ENCODE data around the gene CSTA. TPM values are rescaled to one million over a fixed set of nuclear protein-coding genes. Genes with fewer than 3 reads are reported as not detected.

Gene CSTA
- total RNA-seq, 2 experiments from 2014 or later: not detected

- Mint-ChIP-seq H3K27me3 (no peaks in the 10 kb centered on the region), H3K4me1 (ENCODE audit: low read depth) (peaks cover 58% of the 10 kb centered on the region), H3K9me3 (no peaks in the 10 kb centered on the region), H3K36me3 (ENCODE audit: low read depth) (peaks cover 56% of the 10 kb centered on the region), H3K27ac (peak within 1 kb of the TSS; percentile 96), H3K4me3 (peak within 1 kb of the TSS; percentile 97)
- ChIA-PET CTCF (interaction anchor here (0.9 to 2.9 kb wide), 8 partner anchors 10 to 298 kb away, joined by 3 to 40 read pairs (median 4); partner anchors contain the start of genes PARP14 and WDR5B), POLR2A (interaction anchor here (0.7 to 3.1 kb wide), 9 partner anchors 11 to 683 kb away, joined by 3 to 19 read pairs (median 4); partner anchors contain the start of gene WDR5B)
- TF ChIP-seq CTCF (IDR thresholded peaks at IDR 0.05): no peak
- DNase-seq: peak; percentile 93
- intact Hi-C loops (cut with micrococcal nuclease): loop anchor here (10.0 kb wide), 1 partner anchor 412 kb away; the partner anchor contains the start of genes HSPBAP1 and SLC49A4
- ATAC-seq: peak; percentile 55
Measured at GRCh38 chr3:122382888-122383666, 58.0 kb downstream of the CSTA start, which contains the start of gene MIX23. Gene MIX23 (minus strand): TSS chr3:122383231. CDS start chr3:122383224, 7 bp downstream.

- POLR2A ChIA-PET: interaction anchor here (0.6 to 3.1 kb wide), 15 partner anchors 10 to 299 kb away, joined by 3 to 19 read pairs (median 3); partner anchors contain the start of genes PARP14 and WDR5B
Measured at GRCh38 chr3:122383771-122384697, 59.0 kb downstream of the CSTA start, which contains the start of gene FAM162A. Gene FAM162A (plus strand): TSS chr3:122384182. CDS start chr3:122384266, 84 bp downstream.

GRCh38 chr3:122387709-122388108 is 62.7 kb downstream of the CSTA start:
- CTCF ChIA-PET: no interaction called here

More at GRCh38 chr3:122383771-122384697, 59.0 kb downstream of the CSTA start, which contains the start of gene FAM162A:
- Mint-ChIP-seq H3K9me3 (no peaks in the 10 kb centered on the region), H3K27me3 (no peaks in the 10 kb centered on the region), H3K36me3 (ENCODE audit: low read depth) (peaks cover 53% of the 10 kb centered on the region), H3K27ac (peak within 1 kb of the TSS; percentile 96), H3K4me3 (peak within 1 kb of the TSS; percentile 97), H3K4me1 (ENCODE audit: low read depth) (peaks cover 57% of the 10 kb centered on the region)
- CTCF ChIA-PET: interaction anchor here (0.6 to 2.9 kb wide), 20 partner anchors 9 to 321 kb away, joined by 3 to 40 read pairs (median 4); partner anchors contain the start of genes KPNA1, PARP14 and WDR5B
- TF ChIP-seq CTCF (IDR thresholded peaks at IDR 0.05): no peak
- intact Hi-C loops (cut with micrococcal nuclease): loop anchor here (10.0 kb wide), 1 partner anchor 411 kb away; the partner anchor contains the start of genes HSPBAP1 and SLC49A4
- DNase-seq: peak; percentile 96
- ATAC-seq: peak; percentile 91

GRCh38 chr3:122389197-122389596 is 64.1 kb downstream of the CSTA start:
- no peaks in the 10 kb centered on the region for H3K27me3 Mint-ChIP-seq
- ATAC-seq (no peak), DNase-seq (no peak)
- intact Hi-C loops (cut with micrococcal nuclease): loop anchor here (10.0 kb wide), 1 partner anchor 406 kb away; the partner anchor contains the start of genes HSPBAP1 and SLC49A4
- ChIA-PET POLR2A (interaction anchor here (0.6 to 1.0 kb wide), 2 partner anchors 27 to 842 kb away, joined by 3 to 4 read pairs; partner anchors contain the start of gene WDR5B), CTCF (interaction anchor here (0.9 to 2.1 kb wide), 5 partner anchors 67 to 290 kb away, joined by 3 to 11 read pairs (median 3); no protein-coding TSS in a partner anchor)
- H3K4me3 Mint-ChIP-seq: no peak overlapping the region
- TF ChIP-seq CTCF (IDR thresholded peaks at IDR 0.05): no peak
- H3K36me3 Mint-ChIP-seq (ENCODE audit: low read depth): peaks cover 48% of the 10 kb centered on the region
- peaks cover 45% of the 10 kb centered on the region for H3K4me1 Mint-ChIP-seq (ENCODE audit: low read depth)
- no peak overlapping the region for H3K27ac Mint-ChIP-seq
- no peaks in the 10 kb centered on the region for H3K9me3 Mint-ChIP-seq

More at GRCh38 chr3:122387709-122388108, 62.7 kb downstream of the CSTA start:
- no peak overlapping the region for H3K4me3 Mint-ChIP-seq
- no peak overlapping the region for H3K27ac Mint-ChIP-seq
- H3K4me1 Mint-ChIP-seq (ENCODE audit: low read depth): peaks cover 37% of the 10 kb centered on the region
- H3K27me3 Mint-ChIP-seq: no peaks in the 10 kb centered on the region
- POLR2A ChIA-PET: no interaction called here
- H3K36me3 Mint-ChIP-seq (ENCODE audit: low read depth): peaks cover 44% of the 10 kb centered on the region
- no peaks in the 10 kb centered on the region for H3K9me3 Mint-ChIP-seq
- intact Hi-C loops (cut with micrococcal nuclease): loop anchor here (10.0 kb wide), 1 partner anchor 407 kb away; the partner anchor contains the start of genes HSPBAP1 and SLC49A4
- DNase-seq: no peak
- ATAC-seq: no peak
- TF ChIP-seq CTCF (IDR thresholded peaks at IDR 0.05): no peak
